A204.1 (cell line): ENCODE results near the gene EVX1.

Source experiments
- FAIRE-seq: peaks from 2 replicates; lab custom pipeline; 2012; peaks lifted over from hg19 to GRCh38; lab: Jason Lieb, UNC

Gene EVX1

GRCh38 chr7:27242555-27243339, at the start of gene EVX1:
Gene EVX1 (plus strand): TSS chr7:27242802. CDS start chr7:27243031, 229 bp downstream.
- FAIRE-seq: no peak

DNA sequence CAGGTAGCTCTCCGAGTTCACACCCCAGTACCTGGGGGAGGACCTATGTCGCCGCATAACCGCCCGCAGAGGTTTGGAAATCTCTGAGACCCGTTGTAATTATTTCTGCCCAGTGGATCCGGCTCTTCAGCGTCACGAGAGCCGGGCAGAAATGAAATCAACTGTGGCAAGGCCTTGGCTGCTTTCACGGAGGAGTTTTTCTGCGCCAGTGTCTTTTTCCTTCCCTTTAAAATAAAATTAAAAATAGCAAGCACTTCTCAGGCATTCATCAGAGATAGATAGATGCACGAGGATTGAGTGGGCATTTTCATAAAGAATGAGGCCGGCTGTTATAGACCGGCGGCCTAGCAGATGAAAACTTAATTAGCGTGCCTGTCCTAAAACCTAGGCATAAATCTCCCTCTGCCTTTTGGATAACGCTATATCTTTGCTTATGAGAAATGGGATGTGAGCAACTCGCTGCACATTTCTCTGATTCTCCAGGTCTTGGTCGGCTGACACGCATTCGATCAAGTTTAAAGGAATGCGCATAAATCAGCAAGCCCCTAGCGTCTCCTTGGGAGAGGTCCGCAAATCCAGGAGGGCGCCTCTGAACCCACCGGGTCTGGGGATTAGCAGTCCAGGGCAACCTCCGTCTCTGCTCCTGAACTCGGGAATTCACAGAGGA, 49.1 kb upstream of the EVX1 start:
- FAIRE-seq: no peak

- no peak for FAIRE-seq
Observed at GRCh38 chr7:27194002-27194352, 48.6 kb upstream of the EVX1 start.

DNA sequence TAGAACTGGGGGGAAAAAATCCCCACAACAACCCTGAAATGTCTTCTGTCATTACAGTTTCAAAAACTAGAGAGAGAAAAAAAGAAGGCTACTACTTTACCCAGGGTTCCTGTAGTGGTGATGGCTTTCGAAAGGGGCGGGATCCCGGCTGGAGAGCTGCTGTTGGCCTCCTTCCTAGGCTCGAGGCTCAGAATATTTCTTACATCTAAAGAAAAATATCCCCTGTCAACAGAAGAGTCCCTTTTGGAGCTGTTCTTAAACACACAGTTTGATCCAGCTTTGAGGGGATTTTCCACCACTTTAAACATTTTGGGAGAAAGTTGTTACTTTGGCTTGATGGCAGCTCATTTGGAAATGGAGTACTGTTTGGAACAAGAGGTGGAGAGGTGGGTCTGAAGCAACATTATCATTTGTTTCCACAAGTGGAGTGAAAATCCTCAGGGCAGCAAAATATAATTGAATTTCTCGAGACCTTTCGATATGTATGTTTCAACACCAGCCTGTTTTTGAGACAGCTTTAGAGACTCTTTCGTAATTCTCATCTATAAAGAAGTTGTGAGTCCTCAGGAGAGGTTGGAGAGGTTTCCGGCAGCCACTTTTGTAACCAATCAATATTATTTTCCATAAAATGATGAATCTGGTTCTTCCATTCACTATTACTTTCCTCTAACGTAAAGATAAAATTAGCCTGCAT, 47.8 kb upstream of the EVX1 start:
- FAIRE-seq: peak; percentile 46

DNA sequence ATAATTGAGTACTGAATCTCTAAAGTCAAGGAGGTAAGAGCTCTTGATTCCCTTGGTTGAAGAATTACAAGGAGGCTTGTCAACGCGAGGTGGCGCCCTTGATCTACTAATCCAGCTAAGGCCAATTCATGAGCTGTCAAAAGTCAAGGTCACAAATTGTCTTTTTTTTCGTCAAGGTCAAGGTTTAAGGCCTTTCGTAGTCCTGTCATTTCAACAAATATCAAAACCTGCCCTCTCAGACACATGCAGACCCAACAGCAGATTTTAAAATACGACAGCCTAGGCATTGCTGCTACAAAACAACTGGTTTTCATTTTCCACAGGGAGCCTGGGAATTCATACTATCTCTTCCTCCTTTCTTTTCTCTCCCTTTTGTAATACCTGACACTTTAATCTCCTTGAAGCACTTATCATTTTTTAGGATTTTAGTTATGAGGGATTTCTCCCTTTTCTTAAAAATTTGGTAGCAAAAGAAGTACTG, 46.3 kb upstream of the EVX1 start:
- peak; percentile 98 for FAIRE-seq

GRCh38 chr7:27197137-27198042, 45.2 kb upstream of the EVX1 start:
- peak; percentile 59 for FAIRE-seq

GRCh38 chr7:27198138-27198841, 44.3 kb upstream of the EVX1 start:
- no peak for FAIRE-seq

DNA sequence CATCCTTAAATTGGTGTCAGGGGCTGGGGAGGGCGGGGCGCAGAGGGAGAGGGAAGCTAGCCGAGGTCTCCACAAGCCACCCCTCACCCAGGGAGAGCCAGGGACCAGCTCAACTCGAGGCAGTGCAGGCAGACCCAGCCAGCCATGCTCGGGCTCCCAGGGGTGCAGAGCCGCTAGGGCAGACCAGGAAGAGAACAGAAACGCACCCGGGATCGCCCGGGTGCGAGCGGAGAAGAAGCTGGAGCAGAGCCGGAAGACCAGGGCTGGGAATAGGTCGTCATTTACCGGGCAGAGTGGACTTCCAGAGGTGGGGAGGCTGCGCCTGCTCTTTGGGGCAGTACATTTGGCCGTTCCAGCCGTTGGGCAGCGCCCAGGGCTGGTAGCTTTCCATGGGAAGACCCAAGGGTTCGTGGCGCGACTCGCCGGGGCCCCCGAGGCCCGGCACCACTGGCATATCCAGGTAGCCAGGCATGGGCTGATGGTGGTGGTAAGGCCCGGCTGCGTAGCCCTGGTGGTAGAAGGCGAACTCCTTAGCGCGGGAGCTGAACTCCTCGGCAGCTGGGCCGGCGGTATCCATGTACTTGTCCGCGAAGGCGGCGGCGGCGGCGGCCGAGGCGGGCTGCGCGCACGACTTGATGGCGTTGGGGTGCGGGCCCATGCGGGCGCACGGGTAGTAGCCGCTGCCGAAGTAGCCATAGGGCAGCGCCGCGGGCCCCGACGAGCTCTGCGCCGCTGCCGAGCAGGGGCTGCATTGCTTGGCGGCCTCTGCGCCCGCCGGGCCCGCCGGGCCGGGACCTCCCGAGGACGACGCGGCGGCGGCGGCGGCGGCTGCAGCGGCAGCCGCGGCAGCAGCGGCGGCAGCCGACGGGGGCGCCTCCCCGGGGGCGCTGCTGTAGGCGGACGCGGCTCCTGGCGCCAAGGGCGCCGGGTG, 43.5 kb upstream of the EVX1 start:
- FAIRE-seq: no peak

DNA sequence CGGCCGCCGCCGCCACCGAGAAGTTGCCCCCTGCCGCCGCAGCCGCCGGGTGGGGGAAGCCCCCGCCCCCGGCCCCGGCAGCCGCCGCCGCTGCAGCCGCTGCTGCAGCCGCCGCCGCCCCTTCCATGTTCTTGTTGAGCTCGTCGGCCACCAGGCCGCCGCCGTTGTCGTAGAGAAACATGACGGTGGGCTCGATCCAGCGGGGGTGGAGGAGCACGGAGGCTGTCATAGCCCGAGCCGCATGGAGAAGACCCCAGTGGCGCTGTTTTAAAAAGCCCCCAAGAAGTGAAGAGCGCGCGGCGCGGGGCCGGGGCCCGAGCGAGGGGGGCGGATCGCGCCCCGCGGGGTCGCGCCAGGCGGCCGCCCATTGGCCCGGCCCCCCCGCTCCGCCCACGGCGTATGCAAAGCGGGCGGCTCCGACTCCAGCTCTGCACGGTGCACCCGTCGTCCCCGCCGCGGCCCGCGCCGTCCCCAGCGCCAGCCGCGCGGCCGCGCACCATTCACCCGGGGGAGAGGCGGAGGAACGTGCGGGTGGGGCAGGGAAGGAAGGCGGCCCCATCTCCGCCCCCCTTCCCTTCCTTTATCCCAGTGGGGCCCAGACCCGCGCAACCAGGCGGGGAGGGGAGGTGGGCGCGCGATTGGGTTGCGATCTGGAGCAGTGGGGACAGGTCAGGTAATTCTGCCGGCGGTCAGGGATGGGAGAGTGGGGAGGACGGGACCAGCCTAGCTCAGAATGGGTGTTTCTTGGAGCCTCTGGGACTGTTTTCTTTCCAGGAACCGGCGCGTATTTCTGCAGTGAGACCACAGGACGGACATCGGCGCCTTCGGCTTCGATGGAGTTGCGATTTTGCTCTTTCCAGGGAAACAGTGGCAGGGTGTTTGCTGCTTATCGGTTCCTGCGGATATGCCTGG, 42.5 kb upstream of the EVX1 start, which contains the start of gene HOXA13:
TSS of gene HOXA13 (minus strand) at position 243 of the 912 bp plus-strand sequence. CDS start at position 229, 14 bp downstream.
- FAIRE-seq: no peak

DNA sequence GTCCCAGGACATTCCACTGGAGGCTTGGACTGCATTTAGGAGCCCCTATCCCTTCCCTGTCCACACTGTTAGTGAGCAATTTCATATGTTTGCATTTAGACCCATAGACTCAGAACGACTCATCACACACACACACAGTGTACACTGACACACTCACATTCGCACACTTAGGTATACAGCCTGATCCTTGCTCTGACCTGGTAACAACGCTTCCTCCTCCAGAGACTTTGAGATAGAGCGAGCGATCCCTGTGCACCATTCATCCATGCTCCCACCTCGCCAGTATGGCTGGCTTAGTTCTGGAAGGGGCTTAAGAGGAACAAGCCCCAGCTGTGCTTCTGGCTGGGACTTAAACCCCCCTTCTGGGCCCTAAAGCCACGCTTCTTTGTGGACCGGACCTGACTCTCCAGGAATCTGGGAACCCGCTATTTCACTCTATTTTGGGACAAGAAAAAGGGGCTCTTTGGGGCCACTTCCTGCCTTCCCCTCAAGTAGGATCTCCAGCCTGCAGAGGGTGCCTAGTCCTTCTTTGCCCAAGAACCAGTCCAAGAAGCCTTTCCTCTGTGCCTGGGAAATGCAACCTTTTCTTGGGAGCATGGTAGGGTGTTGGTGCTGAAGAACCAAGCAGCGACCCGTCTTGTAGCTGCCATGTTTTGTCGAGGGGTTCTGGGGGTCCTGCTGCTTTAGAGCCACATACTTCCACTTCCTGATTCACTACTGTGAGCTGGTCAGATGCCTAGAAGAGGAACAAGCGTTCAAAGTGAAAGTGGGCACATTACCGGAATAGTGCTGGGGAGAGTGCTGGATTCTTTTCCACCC, 41.6 kb upstream of the EVX1 start:
- FAIRE-seq: no peak

- FAIRE-seq: no peak
Observed at GRCh38 chr7:27201580-27202017, 41.0 kb upstream of the EVX1 start.

GRCh38 chr7:27202018-27202861, 40.4 kb upstream of the EVX1 start:
- no peak for FAIRE-seq

DNA sequence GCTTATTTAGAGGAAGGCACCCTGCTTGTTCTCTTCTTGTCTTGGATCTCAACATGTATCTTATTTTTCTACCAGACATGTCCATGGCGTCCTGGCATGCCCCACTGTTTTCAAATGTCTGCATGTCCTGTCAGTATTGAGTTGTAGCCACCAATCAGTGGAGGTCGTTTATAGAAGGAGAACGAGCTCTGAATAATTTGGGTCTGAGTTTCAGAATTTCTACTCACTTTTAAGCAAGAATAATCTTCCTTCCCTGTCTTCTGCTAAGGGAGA, 39.8 kb upstream of the EVX1 start:
- FAIRE-seq: no peak

- FAIRE-seq: no peak
Observed at GRCh38 chr7:27203365-27203953, 39.1 kb upstream of the EVX1 start.

DNA sequence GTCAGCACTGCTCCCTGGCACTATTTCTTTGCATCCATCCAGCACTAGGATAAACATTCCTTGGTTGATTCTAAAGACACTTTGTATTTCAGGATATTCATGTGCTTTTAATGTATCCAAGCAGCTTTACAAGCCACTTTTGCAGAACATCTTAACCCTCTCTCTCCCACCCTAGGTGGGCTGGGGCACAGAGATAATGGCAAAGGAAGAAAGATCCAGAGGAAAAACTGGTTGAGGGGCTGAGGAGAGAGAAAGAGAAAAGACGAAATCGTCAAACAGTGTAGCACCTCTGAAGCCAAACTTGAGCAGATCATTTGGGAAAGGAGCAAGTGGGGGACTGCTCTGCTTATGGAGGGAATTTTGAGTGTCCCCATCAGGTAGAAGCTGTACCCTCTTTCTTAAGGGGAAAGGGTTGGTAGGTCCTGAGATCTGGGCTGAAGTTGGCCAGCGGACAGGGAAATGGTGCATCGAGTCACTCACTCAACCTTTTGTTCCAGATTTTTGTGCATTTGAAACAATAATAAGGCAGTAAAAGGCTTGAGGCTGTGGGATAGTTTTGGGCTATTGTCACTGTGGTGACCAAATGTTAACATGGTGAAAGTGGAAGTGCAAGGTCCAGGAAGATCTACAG, 38.5 kb upstream of the EVX1 start:
- no peak for FAIRE-seq

DNA sequence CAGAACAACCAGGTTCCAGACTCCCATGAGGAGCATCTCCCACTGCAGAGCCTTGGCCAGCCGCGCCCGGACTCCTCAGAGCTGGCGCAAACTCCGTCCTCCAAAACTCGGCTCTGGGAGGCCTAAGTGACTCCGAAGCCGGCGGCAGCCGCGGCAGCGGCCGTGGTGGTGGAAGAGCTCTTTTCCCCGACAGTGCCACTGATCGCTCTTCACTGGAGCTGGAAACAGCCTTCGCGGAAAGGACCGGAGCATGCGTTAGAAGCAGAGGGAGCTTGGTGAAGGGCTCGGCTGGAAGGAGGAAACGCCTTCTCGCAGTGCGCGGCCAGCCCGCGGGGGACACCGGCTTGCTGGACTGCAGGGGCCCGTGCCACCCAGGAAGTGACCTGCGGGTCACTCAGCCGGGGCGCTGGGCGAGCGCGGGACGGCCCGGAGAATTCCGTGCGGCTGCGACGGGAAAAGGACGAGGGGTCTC, 37.7 kb upstream of the EVX1 start:
- no peak for FAIRE-seq
